Lung microvascular endothelial cell (primary cell): Measurements from ENCODE around the gene STXBP5. TPM values are rescaled to one million over a fixed set of nuclear protein-coding genes. Genes with fewer than 3 reads are reported as not detected.

Experiments
- DNase-seq, 2 donors: peaks; one replicate each; pipeline versions ENCODE4 v3.0.0 to v3.0.0-alpha.2; 2010; ENCODE audit warnings: low read depth in 2 of 2
- total RNA-seq: library from RNA; depleted of rRNA; stranded (reverse); fragments of >200 nt; gene quantifications from 2 replicates; pipeline ENCODE4 v1.2.1, GENCODE V29; 2014

STXBP5 gene
- total RNA-seq, 1 donor from 2014 or later, result 14.1 TPM

GRCh38 chr6:147177286-147177685, 26.9 kb upstream of the STXBP5 start:
- no peak for DNase-seq

GRCh38 chr6:147178355-147178754, 25.9 kb upstream of the STXBP5 start:
- no peak for DNase-seq

GRCh38 chr6:147179809-147180208, 24.4 kb upstream of the STXBP5 start:
- DNase-seq, result no peak

GRCh38 chr6:147180926-147181325, 23.3 kb upstream of the STXBP5 start:
- no peak for DNase-seq

- no peak for DNase-seq
Measured at GRCh38 chr6:147184379-147184778, 19.8 kb upstream of the STXBP5 start.

GRCh38 chr6:147185216-147185615, 19.0 kb upstream of the STXBP5 start:
- DNase-seq, result no peak

- DNase-seq, result no peak
Measured at GRCh38 chr6:147190556-147190955, 13.7 kb upstream of the STXBP5 start.

- DNase-seq, result no peak
Measured at GRCh38 chr6:147192278-147192911, 11.8 kb upstream of the STXBP5 start.

GRCh38 chr6:147194652-147195411, 9.4 kb upstream of the STXBP5 start:
- peak in 1 of 2 donors; percentile 36 for DNase-seq

GRCh38 chr6:147195510-147195909, 8.7 kb upstream of the STXBP5 start:
- DNase-seq, result no peak

GRCh38 chr6:147195987-147196386, 8.2 kb upstream of the STXBP5 start:
- no peak for DNase-seq

- no peak for DNase-seq
Measured at GRCh38 chr6:147200711-147201110, 3.5 kb upstream of the STXBP5 start.

GRCh38 chr6:147201885-147202515, 2.2 kb upstream of the STXBP5 start:
- peak; percentile 38 to 71 for DNase-seq

GRCh38 chr6:147202516-147203310, 1.5 kb upstream of the STXBP5 start:
- DNase-seq, result peak; percentile 96 to 97

- peak; percentile 82 to 84 for DNase-seq
Measured at GRCh38 chr6:147203311-147204059, 732 bp upstream of the STXBP5 start.

GRCh38 chr6:147204843-147205311, 660 bp downstream of the STXBP5 start:
- peak; percentile 4 to 15 for DNase-seq

- DNase-seq, result peak in 1 of 2 donors; percentile 2
Measured at GRCh38 chr6:147205690-147206600, 1.7 kb downstream of the STXBP5 start.

GRCh38 chr6:147207351-147207750, 3.1 kb downstream of the STXBP5 start:
- DNase-seq, result no peak

GRCh38 chr6:147207837-147208754, 3.9 kb downstream of the STXBP5 start:
- no peak for DNase-seq
